Neural progenitor cell (in vitro differentiated cells): ENCODE results near the gene BAHD1. TPM values are rescaled to one million over a fixed set of nuclear protein-coding genes. Genes with fewer than 3 reads are reported as not detected.

Source experiments
- DNase-seq: peaks from one replicate; pipeline ENCODE4 v3.0.0-alpha.2; 2016; ENCODE audit warnings: low spot score
- H2AFZ ChIP-seq: fragments of 200-600 bp; sonication (generic); replicated peaks from 2 replicates; pipeline ENCODE4 v1.6.1; 2016; ENCODE audit warnings: antibody characterized with exemption
- H3F3A ChIP-seq: fragments of 200-600 bp; sonication (generic); 2 replicates; pipeline ENCODE4 v1.6.1; 2016; ENCODE audit warnings: antibody characterized with exemption, low read depth
- H3K27ac ChIP-seq: fragments of 200-600 bp; sonication (generic); 2 replicates; pipeline ENCODE4 v1.5.1; 2016; ENCODE audit warnings: mild to moderate bottlenecking
- H3K27me3 ChIP-seq: fragments of 200-600 bp; sonication (generic); 2 replicates; pipeline ENCODE4 v1.6.1; 2016; ENCODE audit warnings: mild to moderate bottlenecking, moderate library complexity
- H3K36me3 ChIP-seq: fragments of 200-600 bp; sonication (generic); 2 replicates; pipeline ENCODE4 v1.5.1; 2016
- H3K4me1 ChIP-seq: fragments of 200-600 bp; sonication (generic); 2 replicates; pipeline ENCODE4 v1.6.1; 2016; ENCODE audit warnings: mixed run types
- H3K4me2 ChIP-seq: fragments of 200-600 bp; sonication (generic); 2 replicates; pipeline ENCODE4 v1.6.1; 2016
- H3K4me3 ChIP-seq: fragments of 200-600 bp; sonication (generic); 2 replicates; pipeline ENCODE4 v1.5.1; 2016
- H3K79me2 ChIP-seq: fragments of 200-600 bp; sonication (generic); 2 replicates; pipeline ENCODE4 v1.6.1; 2016; ENCODE audit warnings: low read depth
- H3K9ac ChIP-seq: fragments of 200-600 bp; sonication (generic); 2 replicates; pipeline ENCODE4 v1.6.1; 2016
- H3K9me3 ChIP-seq: fragments of 200-600 bp; sonication (generic); 2 replicates; pipeline ENCODE4 v1.5.1; 2016; ENCODE audit warnings: low read depth
- H4K20me1 ChIP-seq: fragments of 200-600 bp; sonication (generic); 2 replicates; pipeline ENCODE4 v1.6.1; 2016; ENCODE audit warnings: low read depth
- H3K27ac Mint-ChIP-seq: 3 replicates; pipeline ENCODE4 v1.8.0; 2021; ENCODE audit warnings: mixed read lengths
- H3K27me3 Mint-ChIP-seq: 2 replicates; pipeline ENCODE4 v1.8.0; 2022; ENCODE audit warnings: low read depth, mild to moderate bottlenecking, inconsistent platforms, moderate library complexity, mixed read lengths; ENCODE audit not compliant: insufficient read depth
- H3K36me3 Mint-ChIP-seq: 3 replicates; pipeline ENCODE4 v1.8.0; 2021; ENCODE audit warnings: mixed read lengths
- H3K4me1 Mint-ChIP-seq: 3 replicates; pipeline ENCODE4 v1.8.0; 2021; ENCODE audit warnings: mixed read lengths
- H3K4me3 Mint-ChIP-seq: 3 replicates; pipeline ENCODE4 v1.8.0; 2021; ENCODE audit warnings: mild to moderate bottlenecking, moderate library complexity, mixed read lengths
- H3K9me3 Mint-ChIP-seq: 3 replicates; pipeline ENCODE4 v1.8.0; 2020; ENCODE audit warnings: mixed read lengths
- CTCF ChIP-seq: fragments of 200-600 bp; sonication (generic); IDR thresholded peaks from 2 replicates; pipeline ENCODE4 v1.5.1; 2017; ENCODE audit warnings: antibody characterized with exemption, mild to moderate bottlenecking
- EZH2 ChIP-seq: fragments of 200-600 bp; sonication (generic); IDR thresholded peaks from 2 replicates; pipeline ENCODE4 v1.6.1; 2017; ENCODE audit warnings: antibody characterized with exemption, mild to moderate bottlenecking, moderate library complexity
- EZH2phosphoT487 ChIP-seq: fragments of 200-600 bp; sonication (generic); IDR thresholded peaks from 2 replicates; pipeline ENCODE4 v1.6.1; 2017; ENCODE audit warnings: antibody characterized with exemption
- total RNA-seq: library from RNA; depleted of rRNA; stranded (reverse); fragments of >200 nt; gene quantifications from 2 replicates; pipeline ENCODE4 v1.2.3, GENCODE V29; 2015; ENCODE audit warnings: low replicate concordance

BAHD1 gene
- total RNA-seq, 1 donor from 2014 or later, result 5.8 TPM

GRCh38 chr15:40499931-40500330 is 59.2 kb downstream of the BAHD1 start:
- H4K20me1 ChIP-seq, result no peaks in the 10 kb centered on the region
- no peak overlapping the region for H2AFZ ChIP-seq
- H3K27ac ChIP-seq, result no peak overlapping the region
- no peak overlapping the region for H3K4me3 ChIP-seq
- H3K27me3 ChIP-seq, result peaks cover 7% of the 10 kb centered on the region
- H3K36me3 ChIP-seq, result no peaks in the 10 kb centered on the region
- Mint-ChIP-seq H3K27me3 (peaks cover 2% of the 10 kb centered on the region), H3K27ac (no peak overlapping the region), H3K9me3 (peaks cover 3% of the 10 kb centered on the region), H3K4me3 (no peak overlapping the region), H3K4me1 (peaks cover 3% of the 10 kb centered on the region), H3K36me3 (no peaks in the 10 kb centered on the region)
- H3K4me2 ChIP-seq, result no peak overlapping the region
- H3K9me3 ChIP-seq, result no peaks in the 10 kb centered on the region
- H3K4me1 ChIP-seq, result no peaks in the 10 kb centered on the region
- no peaks in the 10 kb centered on the region for H3F3A ChIP-seq
- no peak for DNase-seq
- H3K79me2 ChIP-seq, result no peaks in the 10 kb centered on the region
- no peak overlapping the region for H3K9ac ChIP-seq
- no peak for TF ChIP-seq EZH2
- TF ChIP-seq CTCF, result no peak
- TF ChIP-seq EZH2phosphoT487, result no peak

GRCh38 chr15:40500568-40501330 is 60.0 kb downstream of the BAHD1 start:
- no peak overlapping the region for H3K4me3 ChIP-seq
- Mint-ChIP-seq H3K36me3 (no peaks in the 10 kb centered on the region), H3K27ac (no peak overlapping the region), H3K4me1 (no peaks in the 10 kb centered on the region), H3K27me3 (peaks cover 2% of the 10 kb centered on the region), H3K9me3 (peaks cover 3% of the 10 kb centered on the region), H3K4me3 (no peak overlapping the region)
- H3K27ac ChIP-seq, result no peak overlapping the region
- no peak for DNase-seq
- no peak for TF ChIP-seq CTCF
- TF ChIP-seq EZH2, result no peak
- TF ChIP-seq EZH2phosphoT487, result no peak
- no peaks in the 10 kb centered on the region for H3K36me3 ChIP-seq
- H3K79me2 ChIP-seq, result no peaks in the 10 kb centered on the region
- H3K4me1 ChIP-seq, result no peaks in the 10 kb centered on the region
- H4K20me1 ChIP-seq, result no peaks in the 10 kb centered on the region
- H3F3A ChIP-seq, result no peaks in the 10 kb centered on the region
- no peaks in the 10 kb centered on the region for H3K9me3 ChIP-seq
- no peak overlapping the region for H3K4me2 ChIP-seq
- peaks cover 15% of the 10 kb centered on the region for H3K27me3 ChIP-seq
- no peak overlapping the region for H2AFZ ChIP-seq
- no peak overlapping the region for H3K9ac ChIP-seq

DNA sequence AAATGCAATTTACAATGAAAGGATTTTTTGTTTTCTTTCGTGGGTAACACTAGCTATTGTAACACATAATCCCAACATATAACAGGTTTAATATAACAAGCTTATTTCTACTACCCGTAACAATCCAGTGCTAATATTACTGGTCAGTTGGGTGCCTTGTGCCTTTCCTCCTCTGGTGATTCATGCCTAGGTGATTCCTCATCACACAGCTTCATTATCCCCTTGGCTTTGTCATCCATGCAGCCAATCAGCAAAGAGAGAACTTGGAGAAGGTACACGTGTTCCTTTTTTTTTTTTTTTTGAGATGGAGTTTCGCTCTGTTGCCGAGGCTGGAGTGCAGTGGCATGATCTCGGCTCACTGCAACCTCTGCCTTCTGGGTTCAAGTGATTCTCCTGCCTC is 60.7 kb downstream of the BAHD1 start:
- Histone ChIP-seq H3F3A (no peaks in the 10 kb centered on the region), H3K4me1 (no peaks in the 10 kb centered on the region), H3K36me3 (no peaks in the 10 kb centered on the region), H3K9me3 (no peaks in the 10 kb centered on the region), H3K9ac (no peak overlapping the region), H4K20me1 (no peaks in the 10 kb centered on the region), H3K27me3 (peaks cover 21% of the 10 kb centered on the region), H3K4me2 (no peak overlapping the region), H3K4me3 (no peak overlapping the region), H2AFZ (no peak overlapping the region), H3K27ac (no peak overlapping the region), H3K79me2 (no peaks in the 10 kb centered on the region)
- Mint-ChIP-seq H3K36me3 (no peaks in the 10 kb centered on the region), H3K4me3 (no peak overlapping the region), H3K27me3 (no peaks in the 10 kb centered on the region), H3K9me3 (peaks cover 3% of the 10 kb centered on the region), H3K4me1 (peaks cover 2% of the 10 kb centered on the region), H3K27ac (no peak overlapping the region)
- DNase-seq, result no peak
- TF ChIP-seq CTCF (no peak), EZH2 (no peak), EZH2phosphoT487 (no peak)
